GM21447 (cell line): Measurements from ENCODE around the gene ZNF384.
"Not testable (repeated sequence)": the region's sequence is repeated elsewhere in the genome, so short reads cannot be mapped to it uniquely, and the experiment has no call there.

Experiments
- ATAC-seq: cut with Tn5 transposase; IDR thresholded peaks from one replicate; pipeline ENCODE4 v1.9.1; 2021; ENCODE audit not compliant: unreplicated experiment

Gene ZNF384

DNA sequence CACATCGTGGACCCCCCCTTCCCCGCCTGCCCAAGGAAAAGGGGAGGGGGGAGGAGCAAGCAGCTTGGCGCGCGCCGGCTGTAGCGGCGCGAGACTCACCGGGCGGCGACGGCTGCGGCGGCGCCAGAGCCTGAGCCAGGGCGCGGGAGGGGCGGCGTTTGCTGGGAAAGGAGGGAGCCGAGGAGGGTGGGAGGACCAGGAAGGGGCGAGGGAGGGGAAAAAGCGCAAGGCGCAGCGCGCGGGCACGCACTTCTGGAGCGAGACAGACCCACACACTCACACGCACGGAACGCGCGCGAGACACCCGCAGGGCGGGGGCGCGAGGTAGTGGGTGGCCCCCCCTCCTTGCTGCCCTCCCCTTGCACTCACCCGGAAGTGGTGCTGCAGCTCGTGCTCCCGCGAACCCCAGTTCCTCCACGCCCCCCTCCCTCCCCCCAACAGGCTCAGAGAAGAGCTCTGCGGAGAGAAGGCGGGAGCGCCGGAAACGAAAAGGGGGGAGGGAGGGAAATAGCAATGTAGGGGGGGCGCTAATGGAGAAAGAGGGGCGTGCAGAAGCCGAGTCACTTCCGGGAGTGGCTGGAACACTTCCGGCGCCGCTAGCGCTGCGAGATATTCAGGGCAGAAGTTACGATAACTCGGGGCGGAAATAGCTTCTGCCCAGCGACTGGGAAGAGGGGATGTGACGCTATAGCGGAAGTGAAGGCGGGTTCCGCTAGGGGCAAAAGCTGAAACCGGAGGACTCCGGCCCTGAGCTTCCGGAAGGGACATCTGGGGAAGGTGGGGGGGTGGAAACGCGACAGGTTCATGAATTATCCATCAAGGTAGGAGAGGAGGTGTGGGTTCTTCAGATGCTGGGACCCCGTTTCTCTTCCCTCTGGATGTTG, at the start of gene ZNF384:
Gene ZNF384 (minus strand): TSS at position 377 of the 884 bp plus-strand sequence. CDS start 9,855 bp downstream, outside the sequence.
- peak; percentile 83 for ATAC-seq

- no peak for ATAC-seq
Observed at GRCh38 chr12:6736754-6737153, 47.6 kb upstream of the ZNF384 start.

DNA sequence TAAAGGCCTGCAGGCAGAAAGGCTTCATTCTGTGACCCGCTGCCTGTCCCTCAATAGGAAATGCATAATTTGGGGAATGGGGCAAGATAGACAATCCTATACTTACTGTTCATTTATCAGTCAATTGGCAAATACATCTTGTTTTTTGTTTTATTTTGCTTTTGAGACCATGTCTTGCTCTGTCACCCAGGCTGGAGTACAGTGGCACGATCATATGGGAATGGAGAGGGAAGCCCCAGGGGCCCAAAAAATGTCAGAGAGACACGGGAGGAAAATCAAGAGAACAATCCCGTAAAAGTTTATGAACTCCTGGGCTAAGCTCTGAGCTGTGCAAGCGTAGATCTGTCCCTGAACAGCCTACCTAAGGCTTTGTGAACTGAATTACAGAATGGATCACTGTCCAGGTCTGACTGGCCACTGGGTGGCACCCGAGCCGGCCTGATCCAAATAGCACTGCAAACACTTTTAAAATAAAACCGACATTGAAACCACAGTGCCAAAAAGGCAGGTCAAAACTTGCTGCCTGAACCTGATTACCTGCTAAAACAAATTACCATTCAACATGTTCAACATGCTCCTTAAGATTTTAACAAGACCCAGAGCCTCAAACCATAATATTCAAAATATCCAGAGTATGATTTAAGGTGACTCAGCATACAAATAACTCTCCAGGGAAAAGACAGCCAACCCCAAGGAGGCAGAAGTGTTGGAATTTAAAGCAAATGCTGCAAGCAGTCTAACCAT, 46.4 kb upstream of the ZNF384 start:
- no peak for ATAC-seq

- ATAC-seq, result no peak
Observed at GRCh38 chr12:6734506-6735387, 45.6 kb upstream of the ZNF384 start.

GRCh38 chr12:6730169-6730568, 41.0 kb upstream of the ZNF384 start:
- no peak for ATAC-seq

- no peak for ATAC-seq
Observed at GRCh38 chr12:6729186-6729585, 40.0 kb upstream of the ZNF384 start.

GRCh38 chr12:6725350-6725749, 36.2 kb upstream of the ZNF384 start:
- ATAC-seq, result no peak

DNA sequence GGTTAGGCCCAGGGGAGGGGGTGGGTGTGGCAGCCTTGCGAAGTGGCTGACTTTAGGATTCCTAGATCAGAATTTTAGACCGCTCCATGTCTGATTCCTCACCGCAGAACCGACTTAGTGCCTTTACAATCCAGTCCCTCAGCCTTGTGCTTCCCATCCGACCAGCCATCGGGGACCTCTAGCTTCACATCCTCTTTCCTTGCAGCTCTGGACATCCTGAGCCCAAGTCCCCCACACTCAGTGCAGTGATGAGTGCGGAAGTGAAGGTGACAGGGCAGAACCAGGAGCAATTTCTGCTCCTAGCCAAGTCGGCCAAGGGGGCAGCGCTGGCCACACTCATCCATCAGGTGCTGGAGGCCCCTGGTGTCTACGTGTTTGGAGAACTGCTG, 35.2 kb upstream of the ZNF384 start:
- ATAC-seq, result peak; percentile 39

GRCh38 chr12:6723607-6724408, 34.6 kb upstream of the ZNF384 start, which contains the start of gene COPS7A:
COPS7A (plus strand) TSS chr12:6724046; CDS start chr12:6724657, 611 bp downstream.
- ATAC-seq, result peak; percentile 91

DNA sequence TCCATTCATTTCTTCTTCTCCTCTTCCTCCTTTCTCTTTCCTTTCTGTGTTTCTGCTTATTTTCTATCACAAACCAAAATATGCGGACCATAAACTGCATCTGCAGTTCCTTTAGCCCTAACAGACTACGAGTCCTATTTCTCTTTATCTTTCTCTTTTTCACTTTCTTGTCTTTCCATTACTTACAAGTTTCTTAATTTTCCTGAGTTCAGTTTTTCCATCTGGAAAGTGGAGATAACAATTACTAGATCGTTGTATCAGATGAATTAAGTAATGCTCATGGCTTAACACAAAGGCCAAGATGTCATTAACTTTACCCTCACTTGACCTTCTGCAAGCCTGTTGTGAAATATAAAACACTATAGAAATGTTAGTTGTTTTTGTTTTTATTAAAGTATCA, 33.7 kb upstream of the ZNF384 start:
- ATAC-seq, result no peak

DNA sequence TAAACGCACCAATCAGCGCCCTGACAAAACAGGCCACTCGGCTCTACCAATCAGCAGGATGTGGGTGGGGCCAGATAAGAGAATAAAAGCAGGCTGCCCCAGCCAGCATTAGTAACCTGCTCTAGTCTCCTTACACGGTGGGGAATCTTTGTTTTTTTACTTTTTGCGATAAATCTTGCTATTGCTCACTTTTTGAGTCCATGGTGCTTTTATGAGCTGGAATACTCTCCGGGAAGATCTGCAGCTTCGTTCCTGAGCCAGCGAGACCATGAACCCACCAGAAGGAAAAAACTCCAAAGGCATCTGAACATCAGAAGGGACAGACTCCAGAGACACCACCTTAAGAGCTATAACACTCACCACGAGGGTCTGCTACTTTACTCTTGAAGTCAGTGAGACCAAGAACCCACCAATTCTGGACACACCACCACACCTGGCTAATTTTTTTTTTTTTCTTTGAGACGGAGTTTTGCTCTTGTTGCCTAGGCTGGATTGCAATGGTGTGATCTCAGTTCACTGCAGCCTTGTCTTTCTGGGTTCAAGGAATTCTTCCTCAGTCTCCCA, 27.8 kb upstream of the ZNF384 start:
- no peak for ATAC-seq

DNA sequence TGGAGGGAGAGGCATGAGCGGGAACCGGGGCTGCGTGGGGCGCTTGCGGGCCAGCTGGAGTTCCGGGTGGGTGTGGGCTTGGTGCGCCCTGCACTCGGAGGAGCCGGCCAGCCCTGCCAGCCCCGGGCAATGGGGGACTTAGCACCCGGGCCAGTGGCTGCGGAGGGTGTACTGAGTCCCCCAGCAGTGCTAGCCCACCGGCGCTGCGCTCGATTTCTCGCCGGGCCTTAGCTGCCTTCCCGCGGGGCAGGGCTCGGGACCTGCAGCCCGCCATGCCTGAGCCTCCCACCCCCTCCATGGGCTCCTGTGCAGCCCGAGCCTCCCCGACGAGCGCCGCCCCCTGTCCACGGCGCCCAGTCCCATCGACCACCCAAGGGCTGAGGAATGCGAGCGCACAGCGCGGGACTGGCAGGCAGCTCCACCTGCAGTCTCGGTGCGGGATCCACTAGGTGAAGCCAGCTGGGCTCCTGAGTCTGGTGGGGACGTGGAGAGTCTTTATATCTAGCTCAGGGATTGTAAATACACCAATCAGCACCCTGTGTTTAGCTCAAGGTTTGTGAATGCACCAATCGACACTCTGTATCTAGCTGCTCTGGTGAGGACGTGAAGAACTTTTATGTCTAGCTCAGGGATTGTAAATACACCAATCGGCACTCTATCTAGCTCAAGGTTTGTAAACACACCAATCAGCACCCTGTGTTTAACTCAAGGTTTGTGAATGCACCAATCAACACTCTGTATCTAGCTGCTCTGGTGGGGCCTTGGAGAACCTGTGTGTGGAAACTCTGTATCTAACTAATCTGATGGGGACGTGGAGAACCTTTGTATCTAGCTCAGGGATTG, 27.1 kb upstream of the ZNF384 start:
- not testable (repeated sequence) for ATAC-seq

DNA sequence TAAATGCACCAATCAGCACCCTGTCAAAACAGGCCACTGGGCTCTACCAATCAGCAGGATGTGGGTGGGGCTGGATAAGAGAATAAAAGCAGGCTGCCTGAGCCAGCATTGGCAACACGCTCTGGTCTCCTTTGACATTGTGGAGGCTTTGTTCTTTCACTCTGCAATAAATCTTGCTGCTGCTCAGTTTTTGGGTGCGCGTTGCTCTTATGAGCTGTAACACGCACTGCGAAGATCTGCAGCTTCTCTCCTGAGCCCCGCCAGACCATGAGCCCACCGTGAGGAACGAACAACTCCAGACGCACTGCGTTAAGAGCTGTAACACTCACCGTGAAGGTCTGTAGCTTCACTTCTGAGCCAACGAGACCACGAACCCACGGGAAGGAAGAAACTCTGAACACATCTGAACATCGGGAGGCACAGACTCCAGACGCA, 19.8 kb upstream of the ZNF384 start:
- no peak for ATAC-seq

GRCh38 chr12:6708351-6708750, 19.2 kb upstream of the ZNF384 start:
- ATAC-seq, result not testable (repeated sequence)

DNA sequence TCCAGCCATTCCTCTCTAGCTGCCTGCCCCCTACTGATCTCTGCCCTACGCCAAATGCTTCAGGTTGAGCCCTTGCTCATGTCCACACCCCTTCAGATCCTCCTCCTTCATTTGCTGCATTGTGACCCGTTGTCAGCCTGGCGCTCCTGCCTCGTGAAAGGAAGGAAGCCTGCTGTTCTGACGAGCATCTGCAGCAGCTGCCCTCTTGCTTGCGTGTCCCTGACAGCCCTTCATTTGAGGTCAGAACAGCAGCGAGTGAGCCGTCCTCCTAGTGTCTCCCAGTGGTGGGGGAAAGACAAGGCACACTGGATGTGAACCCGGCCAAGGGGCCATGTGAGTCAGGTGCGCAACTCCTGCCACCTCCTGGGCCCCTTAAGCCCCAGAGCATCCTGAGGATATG, 14.5 kb upstream of the ZNF384 start:
- ATAC-seq, result no peak

DNA sequence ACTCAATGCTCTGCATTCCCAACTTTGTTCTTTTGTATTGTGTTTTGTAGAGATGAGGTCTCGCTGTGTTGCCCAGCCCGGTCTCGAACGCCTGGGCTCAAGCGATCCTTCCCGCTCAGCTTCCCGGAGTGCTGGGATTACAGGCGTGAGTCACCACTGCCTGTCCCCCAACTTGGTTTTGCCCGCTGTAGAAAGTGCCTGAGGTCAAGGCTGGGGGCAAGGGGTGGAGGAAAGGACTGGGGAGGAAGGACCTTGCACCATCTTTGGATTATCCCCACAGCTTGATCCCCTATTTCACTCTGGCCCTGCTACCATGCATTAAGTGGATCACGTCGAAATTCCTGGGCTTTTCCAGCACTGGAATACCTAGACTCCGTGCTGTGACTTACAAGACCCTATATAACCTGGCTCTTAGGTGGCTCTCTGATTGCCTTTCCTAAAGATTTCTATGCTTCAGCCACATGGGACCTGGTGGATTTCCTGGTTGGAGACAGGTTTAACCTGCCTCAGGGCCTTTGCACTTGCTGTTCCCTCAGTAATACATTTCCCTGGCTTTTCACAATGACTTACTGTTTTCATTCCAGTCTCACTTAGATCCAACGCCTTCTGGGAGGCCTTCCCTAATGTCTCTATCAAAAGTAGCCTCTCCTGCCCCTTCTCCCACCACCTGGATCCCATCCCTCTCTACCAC, 12.0 kb upstream of the ZNF384 start:
- no peak for ATAC-seq

GRCh38 chr12:6700646-6701051, 11.5 kb upstream of the ZNF384 start, which contains the start of gene PIANP:
PIANP (minus strand) TSS chr12:6700815; CDS start chr12:6698061, 2,754 bp downstream.
- no peak for ATAC-seq

GRCh38 chr12:6699989-6700645, 10.9 kb upstream of the ZNF384 start:
- no peak for ATAC-seq
